ENCODE measurements around the gene BCLAF1. TPM values are rescaled to one million over a fixed set of nuclear protein-coding genes. Genes with fewer than 3 reads are reported as not detected.

The BCLAF1 gene
- total and polyA plus RNA-seq, 9 of the 15 experiments (the other 6 are each of a cell fraction or from before 2014, with no cell fraction given) = 65.4 to 286 (median 165) TPM

DNA sequence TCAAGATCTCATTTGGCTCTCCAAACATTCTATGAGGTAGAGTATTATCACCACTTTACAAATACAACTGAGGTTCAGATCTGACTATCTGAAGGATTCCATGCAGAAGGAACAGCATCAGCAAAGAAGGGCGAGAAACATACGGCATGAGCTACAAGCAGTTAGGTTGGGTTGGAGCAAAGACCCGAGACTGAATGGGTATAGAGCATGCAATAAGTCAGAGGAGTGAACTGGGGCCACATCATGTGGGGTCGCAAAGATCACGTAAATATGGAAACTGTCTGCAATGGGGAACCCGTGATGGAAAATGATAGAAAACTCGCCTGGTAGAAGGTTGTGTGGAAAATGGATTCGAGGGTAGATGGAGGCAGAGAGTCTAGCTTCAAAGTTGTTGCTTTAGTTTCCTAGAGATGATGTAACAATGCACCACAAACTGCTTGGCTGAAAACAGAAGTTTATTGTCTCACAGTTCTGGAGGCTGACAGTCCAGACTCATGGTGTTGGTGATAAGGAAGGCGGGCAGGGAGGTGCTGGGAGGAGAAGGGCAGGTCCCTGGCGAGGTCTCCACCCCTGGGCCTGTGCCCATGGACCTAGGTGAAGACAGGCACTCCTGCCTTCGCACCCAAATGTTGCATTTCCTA, 44.3 kb upstream of the BCLAF1 start:
- Histone ChIP-seq H2AFZ (ENCODE audit: low read depth, low read length) (peak overlapping the region; percentile 77), H3K9me3 (replicated peaks; ENCODE audit: control insufficient read depth, insufficient read depth, low read depth, low read length) (no peaks in the 10 kb centered on the region), H4K20me1 (replicated peaks; ENCODE audit: control insufficient read depth, insufficient read depth, low read length) (no peaks in the 10 kb centered on the region), H3K36me3 (ENCODE audit: control insufficient read depth, insufficient read depth, low read length) (no peaks in the 10 kb centered on the region), H3K9ac (ENCODE audit: insufficient read depth in 1 of 2, low read depth in 2 of 2, low read length in 2 of 2) (peak overlapping the region; percentile 6 to 78; a peak in 2 of 4 replicates), H3K4me1 (replicated peaks in 1 of 2; ENCODE audit: control insufficient read depth in 2 of 2, insufficient read depth in 2 of 2, low read length in 2 of 2) (peaks cover 11 to 21% of the 10 kb centered on the region in 2 experiments; a peak in 4 of 5 replicates), H3K9me1 (ENCODE audit: control insufficient read depth, insufficient read depth, low read length) (no peaks in the 10 kb centered on the region), H3K27me3 (ENCODE audit: control insufficient read depth in 2 of 2, insufficient read depth in 2 of 2, low read length in 2 of 2) (peaks cover 3 to 23% of the 10 kb centered on the region in 2 experiments; a peak in 4 of 5 replicates), H3K4me2 (ENCODE audit: insufficient read depth, low read length) (peak overlapping the region; percentile 72), H3K4me3 (no peak overlapping the region), H3K27ac (ENCODE audit: extremely low read depth, low read depth, low read length) (no peak overlapping the region; the same call in 2 of the 3 replicates), H3K79me2 (ENCODE audit: control insufficient read depth, insufficient read depth, low read length) (no peaks in the 10 kb centered on the region)
- DNase-seq (ENCODE audit: extremely low read depth in 1 of 4, low spot score in 3 of 4) (peak in 2 of 4 experiments; percentile 34 to 70), ATAC-seq (peak; percentile 78), FAIRE-seq (peak; percentile 26)
- 11% methylated on average over 11 of the region's 11 CpGs for WGBS (ENCODE audit: insufficient coverage, low coverage, missing lambda C conversion rate)
- no TSS peak for BruUV-seq (replicated peaks)
- ChIA-PET POLR2A (interaction anchor here (0.7 to 4.0 kb wide), 8 partner anchors 8 to 95 kb away, joined by 3 to 18 read pairs (median 3); partner anchors contain the start of gene BCLAF1), CTCF (ENCODE audit: low intra/inter-chr PET ratio) (interaction anchor here (0.5 kb wide), 1 partner anchor 1189 kb away, joined by 5 read pairs; no protein-coding TSS in a partner anchor)
- in situ Hi-C loops (cut with MboI) (loop anchor here (25.0 kb wide), 1 partner anchor 203 kb away; no protein-coding TSS in a partner anchor), intact Hi-C loops (cut with micrococcal nuclease) (no loop called here)
- no peak for TF ChIP-seq KLF1 (tag; IDR thresholded peaks at IDR 0.05)
- TF ChIP-seq, protein P1, sequence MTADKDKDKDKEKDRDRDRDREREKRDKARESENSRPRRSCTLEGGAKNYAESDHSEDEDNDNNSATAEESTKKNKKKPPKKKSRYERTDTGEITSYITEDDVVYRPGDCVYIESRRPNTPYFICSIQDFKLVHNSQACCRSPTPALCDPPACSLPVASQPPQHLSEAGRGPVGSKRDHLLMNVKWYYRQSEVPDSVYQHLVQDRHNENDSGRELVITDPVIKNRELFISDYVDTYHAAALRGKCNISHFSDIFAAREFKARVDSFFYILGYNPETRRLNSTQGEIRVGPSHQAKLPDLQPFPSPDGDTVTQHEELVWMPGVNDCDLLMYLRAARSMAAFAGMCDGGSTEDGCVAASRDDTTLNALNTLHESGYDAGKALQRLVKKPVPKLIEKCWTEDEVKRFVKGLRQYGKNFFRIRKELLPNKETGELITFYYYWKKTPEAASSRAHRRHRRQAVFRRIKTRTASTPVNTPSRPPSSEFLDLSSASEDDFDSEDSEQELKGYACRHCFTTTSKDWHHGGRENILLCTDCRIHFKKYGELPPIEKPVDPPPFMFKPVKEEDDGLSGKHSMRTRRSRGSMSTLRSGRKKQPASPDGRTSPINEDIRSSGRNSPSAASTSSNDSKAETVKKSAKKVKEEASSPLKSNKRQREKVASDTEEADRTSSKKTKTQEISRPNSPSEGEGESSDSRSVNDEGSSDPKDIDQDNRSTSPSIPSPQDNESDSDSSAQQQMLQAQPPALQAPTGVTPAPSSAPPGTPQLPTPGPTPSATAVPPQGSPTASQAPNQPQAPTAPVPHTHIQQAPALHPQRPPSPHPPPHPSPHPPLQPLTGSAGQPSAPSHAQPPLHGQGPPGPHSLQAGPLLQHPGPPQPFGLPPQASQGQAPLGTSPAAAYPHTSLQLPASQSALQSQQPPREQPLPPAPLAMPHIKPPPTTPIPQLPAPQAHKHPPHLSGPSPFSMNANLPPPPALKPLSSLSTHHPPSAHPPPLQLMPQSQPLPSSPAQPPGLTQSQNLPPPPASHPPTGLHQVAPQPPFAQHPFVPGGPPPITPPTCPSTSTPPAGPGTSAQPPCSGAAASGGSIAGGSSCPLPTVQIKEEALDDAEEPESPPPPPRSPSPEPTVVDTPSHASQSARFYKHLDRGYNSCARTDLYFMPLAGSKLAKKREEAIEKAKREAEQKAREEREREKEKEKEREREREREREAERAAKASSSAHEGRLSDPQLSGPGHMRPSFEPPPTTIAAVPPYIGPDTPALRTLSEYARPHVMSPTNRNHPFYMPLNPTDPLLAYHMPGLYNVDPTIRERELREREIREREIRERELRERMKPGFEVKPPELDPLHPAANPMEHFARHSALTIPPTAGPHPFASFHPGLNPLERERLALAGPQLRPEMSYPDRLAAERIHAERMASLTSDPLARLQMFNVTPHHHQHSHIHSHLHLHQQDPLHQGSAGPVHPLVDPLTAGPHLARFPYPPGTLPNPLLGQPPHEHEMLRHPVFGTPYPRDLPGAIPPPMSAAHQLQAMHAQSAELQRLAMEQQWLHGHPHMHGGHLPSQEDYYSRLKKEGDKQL (CRISPR knock-in tag; IDR thresholded peaks at IDR 0.05; ENCODE audit: borderline replicate concordance) = no peak
- peak; percentile 58 for TF ChIP-seq MEIS2 (IDR thresholded peaks at IDR 0.05; ENCODE audit: partially characterized antibody)
- TF ChIP-seq ZNF780A (CRISPR knock-in tag; IDR thresholded peaks at IDR 0.05) = no peak
- no peak for TF ChIP-seq HDAC1 (IDR thresholded peaks at IDR 0.05)
- TF ChIP-seq SOX6 (IDR thresholded peaks at IDR 0.05) = peak; percentile 91
- TF ChIP-seq HDAC2 (IDR thresholded peaks at IDR 0.05) = peak; percentile 55; the same call in 1 of the 2 replicates
- peak; percentile 66 for TF ChIP-seq CXXC5 (CRISPR knock-in tag; IDR thresholded peaks at IDR 0.05)
- peak; percentile 87 for TF ChIP-seq CEBPG (CRISPR knock-in tag; IDR thresholded peaks at IDR 0.05)
- peak; percentile 95 to 96 for TF ChIP-seq CEBPG (tag; conservative IDR thresholded peaks at IDR 0.05 in 1 of 2, IDR thresholded peaks at IDR 0.05 in 1 of 2)
- 0 out of 2 replicates have a peak, but pooled peaks have one; percentile 14 for TF ChIP-seq E2F3 (CRISPR knock-in tag; IDR thresholded peaks at IDR 0.05)
- 0 out of 2 replicates have a peak, but pooled peaks have one; percentile 47 for TF ChIP-seq MYC (IDR thresholded peaks at IDR 0.05; ENCODE audit: low read depth, low read length)
- TF ChIP-seq MYC (CRISPR knock-in tag; IDR thresholded peaks at IDR 0.05; ENCODE audit: borderline replicate concordance, low read depth) = no peak
- TF ChIP-seq ZNF589 (CRISPR knock-in tag; IDR thresholded peaks at IDR 0.05; ENCODE audit: low read depth) = peak; percentile 30; the same call in 1 of the 2 replicates
